GM23338 (cell line): ENCODE results near the gene MYO5A. TPM values are rescaled to one million over a fixed set of nuclear protein-coding genes. Genes with fewer than 3 reads are reported as not detected.

Source experiments
- ATAC-seq: fragments of 200-7000 bp; cut with Tn5 transposase; 3 replicates; pipeline ENCODE4 v1.9.1; 2020
- DNase-seq: peaks from one replicate; pipeline ENCODE4 v3.0.0-alpha.2; 2015; ENCODE audit warnings: low spot score
- H2AFZ ChIP-seq: fragments of 200-600 bp; sonication (generic); 2 replicates; pipeline ENCODE4 v1.8.0; 2016; ENCODE audit warnings: antibody characterized with exemption, mild to moderate bottlenecking, moderate library complexity
- H3F3A ChIP-seq: fragments of 200-600 bp; sonication (generic); replicated peaks from 2 replicates; pipeline ENCODE4 v1.8.0; 2017; ENCODE audit warnings: antibody characterized with exemption, mixed run types, low read depth
- H3K27ac ChIP-seq: fragments of 200-600 bp; sonication (generic); 2 replicates; pipeline ENCODE4 v1.6.1; 2016; ENCODE audit warnings: low read depth
- H3K27me3 ChIP-seq: fragments of 200-600 bp; sonication (generic); 2 replicates; pipeline ENCODE4 v1.8.0; 2016; ENCODE audit warnings: mild to moderate bottlenecking, mixed run types, moderate library complexity; ENCODE audit not compliant: insufficient read depth
- H3K36me3 ChIP-seq: fragments of 200-600 bp; sonication (generic); 2 replicates; pipeline ENCODE4 v1.8.0; 2016; ENCODE audit warnings: mild to moderate bottlenecking; ENCODE audit not compliant: insufficient read depth
- H3K4me1 ChIP-seq: fragments of 200-600 bp; sonication (generic); 2 replicates; pipeline ENCODE4 v1.8.0; 2016; ENCODE audit warnings: mild to moderate bottlenecking, moderate library complexity; ENCODE audit not compliant: insufficient read depth
- H3K4me2 ChIP-seq: fragments of 200-600 bp; sonication (generic); 2 replicates; pipeline ENCODE4 v1.7.1; 2017; ENCODE audit warnings: mixed run types
- H3K4me3 ChIP-seq: fragments of 200-600 bp; sonication (generic); 2 replicates; pipeline ENCODE4 v1.6.1; 2016; ENCODE audit warnings: mixed run types
- H3K79me2 ChIP-seq: fragments of 200-600 bp; sonication (generic); replicated peaks from 2 replicates; pipeline ENCODE4 v1.8.0; 2017; ENCODE audit warnings: mild to moderate bottlenecking; ENCODE audit not compliant: insufficient read depth
- H3K9me2 ChIP-seq: fragments of 200-600 bp; sonication (generic); 2 replicates; pipeline ENCODE4 v1.8.0; 2017; ENCODE audit not compliant: insufficient read depth
- H4K20me1 ChIP-seq: fragments of 200-600 bp; sonication (generic); replicated peaks from 2 replicates; pipeline ENCODE4 v1.8.0; 2017; ENCODE audit warnings: mild to moderate bottlenecking; ENCODE audit not compliant: insufficient read depth
- H3K27ac Mint-ChIP-seq: 2 replicates; pipeline ENCODE4 v1.8.0; 2020; ENCODE audit warnings: inconsistent platforms, mild to moderate bottlenecking, moderate library complexity, mixed read lengths
- H3K27me3 Mint-ChIP-seq: 3 replicates; pipeline ENCODE4 v1.8.0; 2022; ENCODE audit warnings: low read depth, mild to moderate bottlenecking, moderate library complexity, mixed read lengths, inconsistent platforms; ENCODE audit not compliant: insufficient read depth, poor library complexity
- H3K36me3 Mint-ChIP-seq: 3 replicates; pipeline ENCODE4 v1.8.0; 2021; ENCODE audit warnings: low read depth, mild to moderate bottlenecking, inconsistent platforms, moderate library complexity, mixed read lengths
- H3K4me1 Mint-ChIP-seq: 3 replicates; pipeline ENCODE4 v1.8.0; 2020; ENCODE audit warnings: mild to moderate bottlenecking, inconsistent platforms, mixed read lengths
- H3K4me3 Mint-ChIP-seq: 3 replicates; pipeline ENCODE4 v1.8.0; 2021; ENCODE audit warnings: moderate library complexity, mild to moderate bottlenecking, inconsistent platforms, mixed read lengths
- H3K9me3 Mint-ChIP-seq: 3 replicates; pipeline ENCODE4 v1.8.0; 2020; ENCODE audit warnings: moderate library complexity, mild to moderate bottlenecking, inconsistent platforms, mixed read lengths
- EZH2 ChIP-seq: fragments of 200-600 bp; sonication (generic); IDR thresholded peaks from one replicate; pipeline ENCODE4 v1.8.0; 2017; ENCODE audit warnings: antibody characterized with exemption, mild to moderate bottlenecking, low read depth; ENCODE audit not compliant: unreplicated experiment
- NANOG ChIP-seq: IDR thresholded peaks from 2 replicates; pipeline ENCODE4 v1.6.1; 2016; ENCODE audit warnings: antibody characterized with exemption, borderline replicate concordance
- POLR2AphosphoS5 ChIP-seq: IDR thresholded peaks from 2 replicates; pipeline ENCODE4 v1.6.1; 2016; ENCODE audit warnings: antibody characterized with exemption, low read depth
- STAT1 ChIP-seq: IDR thresholded peaks from one replicate; pipeline ENCODE4 v1.6.1; 2016; ENCODE audit warnings: antibody characterized with exemption; ENCODE audit not compliant: unreplicated experiment
- ZNF114 ChIP-seq: fragments of 250-450 bp; sonication (Bioruptor Pico); IDR thresholded peaks from 2 replicates; pipeline ENCODE4 v1.5.0; 2020; ENCODE audit warnings: mild to moderate bottlenecking, moderate library complexity
- polyA plus RNA-seq: library from polyadenylated mRNA; unstranded; fragments of >200 nt; fragmentation: Nextera tagmentation; extraction: Ambion mirVana; gene quantifications from 2 replicates; pipeline ENCODE4 v1.2.1, GENCODE V29; 2016
- total RNA-seq: library from RNA; depleted of rRNA; stranded (reverse); fragments of >200 nt; shearing (Covaris generic); gene quantifications from 2 replicates; pipeline ENCODE4 v1.2.3, GENCODE V29; 2014
- TF ChIP-seq, protein P1 (sequence below): fragments of 250-450 bp; sonication (Bioruptor Pico); IDR thresholded peaks from 2 replicates; pipeline ENCODE4 v1.5.0; 2020; ENCODE audit warnings: mild to moderate bottlenecking, moderate library complexity
- TF ChIP-seq, protein P2 (sequence below): IDR thresholded peaks from 2 replicates; pipeline ENCODE4 v1.6.1; 2016; ENCODE audit warnings: antibody characterized with exemption

MYO5A gene
- total and polyA plus RNA-seq, 2 experiments from 2014 or later: 5.7 to 31.8 TPM

DNA sequence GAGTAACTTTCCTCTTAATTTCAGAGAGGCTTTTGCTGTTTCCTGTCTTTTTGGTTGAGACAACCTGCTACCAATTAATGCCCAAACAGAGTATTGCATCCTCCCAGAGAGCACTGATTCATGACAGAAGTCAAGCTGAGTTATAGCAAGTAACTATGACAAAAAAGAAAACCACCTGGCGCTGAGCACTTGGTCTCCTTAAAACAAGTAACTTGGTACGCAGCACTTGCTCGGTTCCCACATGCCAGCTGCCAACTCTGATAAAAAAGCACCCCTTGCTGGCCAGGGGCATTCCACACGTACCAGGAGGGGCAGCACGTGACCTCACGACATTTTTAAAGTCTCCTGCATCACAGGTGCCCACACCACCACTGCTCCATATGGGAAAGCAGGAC is 219.5 kb downstream of the MYO5A start (continued):
- TF ChIP-seq, protein P1, sequence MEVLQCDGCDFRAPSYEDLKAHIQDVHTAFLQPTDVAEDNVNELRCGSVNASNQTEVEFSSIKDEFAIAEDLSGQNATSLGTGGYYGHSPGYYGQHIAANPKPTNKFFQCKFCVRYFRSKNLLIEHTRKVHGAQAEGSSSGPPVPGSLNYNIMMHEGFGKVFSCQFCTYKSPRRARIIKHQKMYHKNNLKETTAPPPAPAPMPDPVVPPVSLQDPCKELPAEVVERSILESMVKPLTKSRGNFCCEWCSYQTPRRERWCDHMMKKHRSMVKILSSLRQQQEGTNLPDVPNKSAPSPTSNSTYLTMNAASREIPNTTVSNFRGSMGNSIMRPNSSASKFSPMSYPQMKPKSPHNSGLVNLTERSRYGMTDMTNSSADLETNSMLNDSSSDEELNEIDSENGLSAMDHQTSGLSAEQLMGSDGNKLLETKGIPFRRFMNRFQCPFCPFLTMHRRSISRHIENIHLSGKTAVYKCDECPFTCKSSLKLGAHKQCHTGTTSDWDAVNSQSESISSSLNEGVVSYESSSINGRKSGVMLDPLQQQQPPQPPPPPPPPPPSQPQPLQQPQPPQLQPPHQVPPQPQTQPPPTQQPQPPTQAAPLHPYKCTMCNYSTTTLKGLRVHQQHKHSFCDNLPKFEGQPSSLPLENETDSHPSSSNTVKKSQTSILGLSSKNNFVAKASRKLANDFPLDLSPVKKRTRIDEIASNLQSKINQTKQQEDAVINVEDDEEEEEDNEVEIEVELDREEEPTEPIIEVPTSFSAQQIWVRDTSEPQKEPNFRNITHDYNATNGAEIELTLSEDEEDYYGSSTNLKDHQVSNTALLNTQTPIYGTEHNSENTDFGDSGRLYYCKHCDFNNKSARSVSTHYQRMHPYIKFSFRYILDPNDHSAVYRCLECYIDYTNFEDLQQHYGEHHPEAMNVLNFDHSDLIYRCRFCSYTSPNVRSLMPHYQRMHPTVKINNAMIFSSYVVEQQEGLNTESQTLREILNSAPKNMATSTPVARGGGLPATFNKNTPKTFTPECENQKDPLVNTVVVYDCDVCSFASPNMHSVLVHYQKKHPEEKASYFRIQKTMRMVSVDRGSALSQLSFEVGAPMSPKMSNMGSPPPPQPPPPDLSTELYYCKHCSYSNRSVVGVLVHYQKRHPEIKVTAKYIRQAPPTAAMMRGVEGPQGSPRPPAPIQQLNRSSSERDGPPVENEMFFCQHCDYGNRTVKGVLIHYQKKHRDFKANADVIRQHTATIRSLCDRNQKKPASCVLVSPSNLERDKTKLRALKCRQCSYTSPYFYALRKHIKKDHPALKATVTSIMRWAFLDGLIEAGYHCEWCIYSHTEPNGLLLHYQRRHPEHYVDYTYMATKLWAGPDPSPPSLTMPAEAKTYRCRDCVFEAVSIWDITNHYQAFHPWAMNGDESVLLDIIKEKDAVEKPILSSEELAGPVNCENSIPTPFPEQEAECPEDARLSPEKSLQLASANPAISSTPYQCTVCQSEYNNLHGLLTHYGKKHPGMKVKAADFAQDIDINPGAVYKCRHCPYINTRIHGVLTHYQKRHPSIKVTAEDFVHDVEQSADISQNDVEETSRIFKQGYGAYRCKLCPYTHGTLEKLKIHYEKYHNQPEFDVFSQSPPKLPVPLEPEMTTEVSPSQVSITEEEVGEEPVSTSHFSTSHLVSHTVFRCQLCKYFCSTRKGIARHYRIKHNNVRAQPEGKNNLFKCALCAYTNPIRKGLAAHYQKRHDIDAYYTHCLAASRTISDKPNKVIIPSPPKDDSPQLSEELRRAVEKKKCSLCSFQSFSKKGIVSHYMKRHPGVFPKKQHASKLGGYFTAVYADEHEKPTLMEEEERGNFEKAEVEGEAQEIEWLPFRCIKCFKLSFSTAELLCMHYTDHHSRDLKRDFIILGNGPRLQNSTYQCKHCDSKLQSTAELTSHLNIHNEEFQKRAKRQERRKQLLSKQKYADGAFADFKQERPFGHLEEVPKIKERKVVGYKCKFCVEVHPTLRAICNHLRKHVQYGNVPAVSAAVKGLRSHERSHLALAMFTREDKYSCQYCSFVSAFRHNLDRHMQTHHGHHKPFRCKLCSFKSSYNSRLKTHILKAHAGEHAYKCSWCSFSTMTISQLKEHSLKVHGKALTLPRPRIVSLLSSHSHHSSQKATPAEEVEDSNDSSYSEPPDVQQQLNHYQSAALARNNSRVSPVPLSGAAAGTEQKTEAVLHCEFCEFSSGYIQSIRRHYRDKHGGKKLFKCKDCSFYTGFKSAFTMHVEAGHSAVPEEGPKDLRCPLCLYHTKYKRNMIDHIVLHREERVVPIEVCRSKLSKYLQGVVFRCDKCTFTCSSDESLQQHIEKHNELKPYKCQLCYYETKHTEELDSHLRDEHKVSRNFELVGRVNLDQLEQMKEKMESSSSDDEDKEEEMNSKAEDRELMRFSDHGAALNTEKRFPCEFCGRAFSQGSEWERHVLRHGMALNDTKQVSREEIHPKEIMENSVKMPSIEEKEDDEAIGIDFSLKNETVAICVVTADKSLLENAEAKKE (CRISPR knock-in tag): no peak

DNA sequence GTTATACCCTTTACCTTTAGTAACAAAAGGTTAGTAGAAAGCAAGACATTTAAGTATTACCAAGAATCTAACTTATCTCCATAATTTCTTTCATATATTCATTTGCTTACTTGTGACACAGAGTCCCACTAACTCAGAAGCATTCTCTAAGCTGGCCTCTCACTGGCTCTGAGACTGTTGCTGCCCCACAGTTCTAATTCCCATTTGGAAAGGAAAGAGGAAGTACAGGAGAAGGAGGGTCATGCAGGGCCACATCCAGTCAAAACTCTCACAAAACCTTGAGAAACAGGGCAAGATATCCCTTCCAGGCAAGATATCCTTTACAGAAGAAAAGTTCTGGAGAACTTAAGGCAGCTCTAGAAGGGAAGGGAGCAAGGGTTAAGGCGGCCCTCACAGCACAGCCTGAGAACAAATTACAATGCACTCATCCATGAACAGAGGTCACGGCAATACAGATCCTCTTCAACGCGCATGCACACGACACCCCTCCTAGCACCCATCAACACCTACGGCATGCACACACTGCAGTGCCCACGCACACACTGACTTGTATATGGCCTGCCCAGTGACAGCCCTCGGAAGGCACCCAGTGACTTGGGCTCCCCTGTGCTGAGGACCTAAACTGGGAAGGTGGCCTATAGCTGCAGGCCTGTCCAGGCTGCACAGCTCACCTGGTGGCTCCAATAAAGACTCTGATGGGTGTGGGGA is 220.1 kb downstream of the MYO5A start:
- Mint-ChIP-seq H3K9me3 (no peaks in the 10 kb centered on the region), H3K4me1 (no peaks in the 10 kb centered on the region), H3K27me3 (peaks cover 3% of the 10 kb centered on the region), H3K27ac (no peak overlapping the region), H3K36me3 (no peaks in the 10 kb centered on the region; the same call in 2 of the 3 replicates), H3K4me3 (no peak overlapping the region)
- H3K36me3 ChIP-seq: no peaks in the 10 kb centered on the region
- H3K27ac ChIP-seq: no peak overlapping the region
- no peak for DNase-seq
- no peak overlapping the region for H2AFZ ChIP-seq
- H3K4me1 ChIP-seq: peaks cover under 1% of the 10 kb centered on the region; the same call in 1 of the 2 replicates
- no peaks in the 10 kb centered on the region for H4K20me1 ChIP-seq
- H3K79me2 ChIP-seq: no peaks in the 10 kb centered on the region
- peaks cover 5% of the 10 kb centered on the region; the same call in 1 of the 2 replicates for H3K9me2 ChIP-seq
- no peak overlapping the region for H3K4me2 ChIP-seq
- no peaks in the 10 kb centered on the region for H3F3A ChIP-seq
- no peaks in the 10 kb centered on the region for H3K27me3 ChIP-seq
- no peak for ATAC-seq
- no peak overlapping the region for H3K4me3 ChIP-seq
- TF ChIP-seq POLR2AphosphoS5: no peak
- TF ChIP-seq EZH2: no peak
- TF ChIP-seq, protein P1 (CRISPR knock-in tag): no peak
- TF ChIP-seq ZNF114 (CRISPR knock-in tag): no peak
- no peak for TF ChIP-seq STAT1
- TF ChIP-seq, protein P2, sequence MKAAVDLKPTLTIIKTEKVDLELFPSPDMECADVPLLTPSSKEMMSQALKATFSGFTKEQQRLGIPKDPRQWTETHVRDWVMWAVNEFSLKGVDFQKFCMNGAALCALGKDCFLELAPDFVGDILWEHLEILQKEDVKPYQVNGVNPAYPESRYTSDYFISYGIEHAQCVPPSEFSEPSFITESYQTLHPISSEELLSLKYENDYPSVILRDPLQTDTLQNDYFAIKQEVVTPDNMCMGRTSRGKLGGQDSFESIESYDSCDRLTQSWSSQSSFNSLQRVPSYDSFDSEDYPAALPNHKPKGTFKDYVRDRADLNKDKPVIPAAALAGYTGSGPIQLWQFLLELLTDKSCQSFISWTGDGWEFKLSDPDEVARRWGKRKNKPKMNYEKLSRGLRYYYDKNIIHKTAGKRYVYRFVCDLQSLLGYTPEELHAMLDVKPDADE: no peak
- no peak for TF ChIP-seq NANOG
